Measurements from ENCODE around the gene LIG3.

GRCh38 chr17:35053204-35053603, 72.9 kb downstream of the LIG3 start:
- TF ChIP-seq, protein P1, sequence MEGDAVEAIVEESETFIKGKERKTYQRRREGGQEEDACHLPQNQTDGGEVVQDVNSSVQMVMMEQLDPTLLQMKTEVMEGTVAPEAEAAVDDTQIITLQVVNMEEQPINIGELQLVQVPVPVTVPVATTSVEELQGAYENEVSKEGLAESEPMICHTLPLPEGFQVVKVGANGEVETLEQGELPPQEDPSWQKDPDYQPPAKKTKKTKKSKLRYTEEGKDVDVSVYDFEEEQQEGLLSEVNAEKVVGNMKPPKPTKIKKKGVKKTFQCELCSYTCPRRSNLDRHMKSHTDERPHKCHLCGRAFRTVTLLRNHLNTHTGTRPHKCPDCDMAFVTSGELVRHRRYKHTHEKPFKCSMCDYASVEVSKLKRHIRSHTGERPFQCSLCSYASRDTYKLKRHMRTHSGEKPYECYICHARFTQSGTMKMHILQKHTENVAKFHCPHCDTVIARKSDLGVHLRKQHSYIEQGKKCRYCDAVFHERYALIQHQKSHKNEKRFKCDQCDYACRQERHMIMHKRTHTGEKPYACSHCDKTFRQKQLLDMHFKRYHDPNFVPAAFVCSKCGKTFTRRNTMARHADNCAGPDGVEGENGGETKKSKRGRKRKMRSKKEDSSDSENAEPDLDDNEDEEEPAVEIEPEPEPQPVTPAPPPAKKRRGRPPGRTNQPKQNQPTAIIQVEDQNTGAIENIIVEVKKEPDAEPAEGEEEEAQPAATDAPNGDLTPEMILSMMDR (IDR thresholded peaks at IDR 0.05; ENCODE audit: insufficient read depth, low read length): no peak
- TF ChIP-seq GABPA (IDR thresholded peaks at IDR 0.05; ENCODE audit: low read depth) (no peak), POLR2AphosphoS5 (IDR thresholded peaks at IDR 0.05; ENCODE audit: low read depth) (no peak)
